Bladder microvascular endothelial cell (primary cell): Measurements from ENCODE around the gene ZNF281. TPM values are rescaled to one million over a fixed set of nuclear protein-coding genes. Genes with fewer than 3 reads are reported as not detected.

Experiments used
- total RNA-seq: library from RNA; depleted of rRNA; stranded (reverse); fragments of >200 nt; gene quantifications from 2 replicates; pipeline ENCODE4 v1.2.3, GENCODE V29; 2014

The ZNF281 gene
- total RNA-seq, result 15.7 and 27.6 TPM in 2 replicates

GRCh38 chr1:200409761-200410565 is at the start of gene ZNF281:
Gene ZNF281 (minus strand): TSS chr1:200410036. CDS start chr1:200409705, 331 bp downstream.

Other genes with a start within 250 kb of the ZNF281 start
- gene KIF14, start 210.7 kb upstream of the ZNF281 start, total RNA-seq, result 4.5 and 7.9 TPM in 2 replicates